Vagina (tissue), 2 donors: Measurements from ENCODE around the gene KRT86. TPM values are rescaled to one million over a fixed set of nuclear protein-coding genes. Genes with fewer than 3 reads are reported as not detected.
"Not testable (repeated sequence)": the region's sequence is repeated elsewhere in the genome, so short reads cannot be mapped to it uniquely, and the experiment has no call there.

Experiments
- DNase-seq, 2 donors: peaks; one replicate each; pipeline ENCODE4 v3.0.0-alpha.2; 2017; ENCODE audit errors: extremely low spot score in 2 of 2
- H3K27ac ChIP-seq: fragments of 200-600 bp; sonication (generic); one replicate; pipeline ENCODE4 v1.5.1; 2019
- H3K27me3 ChIP-seq: fragments of 200-600 bp; sonication (generic); one replicate; pipeline ENCODE4 v1.5.1; 2019
- H3K36me3 ChIP-seq, 2 donors: fragments of 200-600 bp; sonication (generic); one replicate each; pipeline ENCODE4 v1.5.1; 2017 to 2019
- H3K4me1 ChIP-seq: fragments of 200-600 bp; sonication (generic); one replicate; pipeline ENCODE4 v1.5.1; 2019
- H3K4me3 ChIP-seq, 2 donors: fragments of 200-600 bp; sonication (generic); 1 replicate in 1 of 2; 2 replicates in 1 of 2; pipeline ENCODE4 v1.5.1; 2016 to 2019
- H3K9me3 ChIP-seq: fragments of 200-600 bp; sonication (generic); one replicate; pipeline ENCODE4 v1.5.1; 2019
- POLR2A ChIP-seq, 2 donors: fragments of 450-650 bp; IDR thresholded peaks; one replicate each; pipeline ENCODE4 v1.6.1; 2017; ENCODE audit warnings: antibody characterized with exemption in 2 of 2, mild to moderate bottlenecking in 2 of 2, moderate library complexity in 2 of 2
- POLR2AphosphoS5 ChIP-seq, 2 donors: sonication (generic); formaldehyde crosslinking; IDR thresholded peaks; one replicate each; pipeline ENCODE4 v1.9.0; 2017; ENCODE audit warnings: antibody characterized with exemption in 2 of 2, mild to moderate bottlenecking in 2 of 2, low read depth in 1 of 2; ENCODE audit not compliant: insufficient read depth in 1 of 2
- intact Hi-C: fragments of 100-400 bp; cut with DNase I; formaldehyde crosslinking; loops from one replicate; pipeline ENCODE4 v1.15.1; 2023
- total RNA-seq: library from RNA; depleted of rRNA; stranded (reverse); fragments of >200 nt; gene quantifications from one replicate; pipeline ENCODE4 v1.2.3, GENCODE V29; 2016
- TF ChIP-seq, protein P1 (sequence below), 3 experiments: fragments of 450-650 bp in 2 of 3; fragments of 200-600 bp in 1 of 3; sonication (generic) in 1 of 3; IDR thresholded peaks; one replicate each; pipeline ENCODE4 v1.5.1; 2017 to 2019; ENCODE audit warnings: antibody characterized with exemption in 3 of 3, mild to moderate bottlenecking in 2 of 3, moderate library complexity in 2 of 3

Gene KRT86
- total RNA-seq, 1 donor from 2014 or later: not detected

DNA sequence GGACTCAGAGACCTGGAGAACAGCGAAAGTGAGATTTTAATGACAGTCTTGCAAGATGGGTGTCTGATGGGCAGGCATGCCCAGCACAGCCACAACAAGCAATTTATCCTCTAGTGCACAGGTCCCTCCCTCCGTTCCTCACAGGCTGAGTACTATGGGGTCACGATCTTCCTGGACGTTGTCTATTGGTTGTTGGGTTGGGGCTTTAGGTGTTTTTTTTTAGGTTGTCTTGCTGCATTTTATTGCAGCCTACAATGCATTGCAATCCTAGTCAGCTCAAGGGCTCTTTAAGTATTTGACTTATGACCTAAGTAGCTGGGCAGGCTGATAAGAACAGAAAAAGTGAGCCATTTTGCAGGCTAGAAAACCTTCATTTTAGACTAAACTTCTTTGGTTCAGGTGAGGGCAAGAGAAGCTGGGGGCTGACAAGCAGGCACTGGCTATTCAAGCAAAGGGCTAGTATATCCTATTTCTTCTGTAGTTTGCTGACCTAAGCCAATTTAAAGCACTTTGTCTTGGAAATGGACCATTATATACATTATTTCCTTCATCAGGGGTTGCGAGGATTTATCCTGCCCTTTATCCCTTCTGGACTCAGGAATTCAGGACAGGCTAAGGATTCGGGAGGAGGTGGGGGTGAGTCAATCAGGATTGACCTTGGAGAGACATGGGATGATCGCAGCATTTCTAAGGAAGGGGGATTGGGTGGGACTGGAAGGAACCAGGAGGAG lies 35.4 kb upstream of the KRT86 start:
- intact Hi-C loops: no loop called here
- H3K9me3 ChIP-seq: no peaks in the 10 kb centered on the region
- peaks cover 12% of the 10 kb centered on the region for H3K4me1 ChIP-seq
- H3K36me3 ChIP-seq: no peaks in the 10 kb centered on the region
- no peak overlapping the region for H3K4me3 ChIP-seq
- H3K27ac ChIP-seq: no peak overlapping the region
- no peak for DNase-seq
- no peaks in the 10 kb centered on the region for H3K27me3 ChIP-seq
- TF ChIP-seq POLR2A (IDR thresholded peaks at IDR 0.05) (no peak), POLR2AphosphoS5 (IDR thresholded peaks at IDR 0.05; ENCODE audit: insufficient read depth in 1 of 2, low read depth in 1 of 2) (no peak)
- TF ChIP-seq, protein P1, sequence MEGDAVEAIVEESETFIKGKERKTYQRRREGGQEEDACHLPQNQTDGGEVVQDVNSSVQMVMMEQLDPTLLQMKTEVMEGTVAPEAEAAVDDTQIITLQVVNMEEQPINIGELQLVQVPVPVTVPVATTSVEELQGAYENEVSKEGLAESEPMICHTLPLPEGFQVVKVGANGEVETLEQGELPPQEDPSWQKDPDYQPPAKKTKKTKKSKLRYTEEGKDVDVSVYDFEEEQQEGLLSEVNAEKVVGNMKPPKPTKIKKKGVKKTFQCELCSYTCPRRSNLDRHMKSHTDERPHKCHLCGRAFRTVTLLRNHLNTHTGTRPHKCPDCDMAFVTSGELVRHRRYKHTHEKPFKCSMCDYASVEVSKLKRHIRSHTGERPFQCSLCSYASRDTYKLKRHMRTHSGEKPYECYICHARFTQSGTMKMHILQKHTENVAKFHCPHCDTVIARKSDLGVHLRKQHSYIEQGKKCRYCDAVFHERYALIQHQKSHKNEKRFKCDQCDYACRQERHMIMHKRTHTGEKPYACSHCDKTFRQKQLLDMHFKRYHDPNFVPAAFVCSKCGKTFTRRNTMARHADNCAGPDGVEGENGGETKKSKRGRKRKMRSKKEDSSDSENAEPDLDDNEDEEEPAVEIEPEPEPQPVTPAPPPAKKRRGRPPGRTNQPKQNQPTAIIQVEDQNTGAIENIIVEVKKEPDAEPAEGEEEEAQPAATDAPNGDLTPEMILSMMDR (IDR thresholded peaks at IDR 0.05): no peak

DNA sequence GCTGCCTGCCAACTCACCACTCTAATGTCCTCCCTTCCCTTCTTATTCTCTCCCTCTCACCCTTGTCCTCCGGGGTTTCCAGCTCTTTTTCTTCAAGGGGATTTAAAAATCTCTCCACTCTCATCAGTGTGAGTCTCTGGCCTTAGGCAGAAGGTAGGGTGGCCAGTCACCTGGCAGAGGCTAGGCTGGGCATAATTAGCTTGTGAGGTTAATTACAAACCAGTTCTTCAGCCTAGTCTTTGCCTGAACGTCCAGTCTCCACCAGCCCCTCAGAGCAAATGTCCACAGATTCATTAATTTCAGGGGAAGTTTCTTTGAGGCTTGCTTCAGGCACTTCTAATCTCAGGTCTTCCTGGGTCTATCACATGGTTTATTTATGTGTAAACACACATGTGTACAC lies 34.7 kb upstream of the KRT86 start:
- H3K36me3 ChIP-seq: no peaks in the 10 kb centered on the region
- peaks cover 19% of the 10 kb centered on the region for H3K4me1 ChIP-seq
- no peaks in the 10 kb centered on the region for H3K9me3 ChIP-seq
- no peak overlapping the region for H3K4me3 ChIP-seq
- intact Hi-C loops: no loop called here
- H3K27me3 ChIP-seq: no peaks in the 10 kb centered on the region
- TF ChIP-seq, protein P1 (IDR thresholded peaks at IDR 0.05): no peak
- TF ChIP-seq POLR2AphosphoS5 (IDR thresholded peaks at IDR 0.05; ENCODE audit: insufficient read depth in 1 of 2, low read depth in 1 of 2) (no peak), POLR2A (IDR thresholded peaks at IDR 0.05) (no peak)
- DNase-seq: no peak
- H3K27ac ChIP-seq: no peak overlapping the region

DNA sequence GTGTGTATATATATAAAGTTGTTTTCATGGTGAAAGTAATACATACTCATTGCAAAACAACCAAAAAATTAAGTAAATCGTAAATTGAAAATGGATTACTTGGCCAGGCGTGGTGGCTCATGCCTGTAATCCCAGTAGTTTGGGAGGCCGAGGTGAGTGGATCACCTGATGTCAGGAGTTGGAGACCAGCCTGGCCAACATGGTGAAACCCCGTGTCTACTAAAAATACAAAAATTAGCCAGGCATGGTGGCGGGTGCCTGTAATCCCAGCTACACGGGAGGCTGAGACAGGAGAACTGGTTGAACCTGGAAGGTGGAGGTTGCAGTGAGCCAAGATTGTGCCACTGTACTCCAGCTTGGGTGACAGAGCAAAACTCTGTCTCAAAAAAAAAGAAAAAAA lies 34.2 kb upstream of the KRT86 start:
- H3K27ac ChIP-seq, H3K36me3 ChIP-seq, DNase-seq, H3K27me3 ChIP-seq, H3K4me3 ChIP-seq, intact Hi-C loops, H3K9me3 ChIP-seq: not testable (repeated sequence)
- H3K4me1 ChIP-seq: peaks cover 24% of the 10 kb centered on the region

DNA sequence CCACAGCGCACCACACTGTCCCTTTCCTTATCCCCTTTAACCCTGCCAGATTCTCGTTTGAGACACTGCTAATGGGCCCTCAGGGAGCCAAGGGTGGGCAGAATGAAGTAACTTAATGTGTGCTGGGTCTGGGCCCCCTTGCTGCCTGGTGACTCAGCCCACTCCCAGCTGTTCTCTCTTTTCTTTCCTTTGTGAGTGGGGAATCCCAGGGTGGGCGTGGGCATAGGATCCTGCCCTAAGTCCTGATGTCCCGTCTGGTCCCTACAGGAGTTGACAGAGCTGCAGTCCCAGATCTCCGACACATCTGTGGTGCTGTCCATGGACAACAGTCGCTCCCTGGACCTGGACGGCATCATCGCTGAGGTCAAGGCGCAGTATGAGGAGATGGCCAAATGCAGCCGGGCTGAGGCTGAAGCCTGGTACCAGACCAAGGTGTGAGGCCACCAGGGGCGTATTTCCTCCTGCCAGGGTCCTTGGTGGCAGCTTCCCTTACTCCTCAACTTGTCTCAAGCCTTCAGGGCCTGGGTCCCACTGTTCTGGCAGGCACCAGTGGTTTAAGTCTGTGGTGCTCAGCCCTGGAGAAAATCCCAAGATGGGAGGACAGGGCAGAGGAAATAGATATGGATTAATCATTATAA lies 33.1 kb upstream of the KRT86 start:
- intact Hi-C loops: no loop called here
- no peak overlapping the region for H3K4me3 ChIP-seq
- no peak for TF ChIP-seq POLR2A (IDR thresholded peaks at IDR 0.05)
- no peaks in the 10 kb centered on the region for H3K27me3 ChIP-seq
- no peaks in the 10 kb centered on the region for H3K36me3 ChIP-seq
- no peak overlapping the region for H3K27ac ChIP-seq
- DNase-seq: no peak
- no peaks in the 10 kb centered on the region for H3K9me3 ChIP-seq
- peaks cover 24% of the 10 kb centered on the region for H3K4me1 ChIP-seq

DNA sequence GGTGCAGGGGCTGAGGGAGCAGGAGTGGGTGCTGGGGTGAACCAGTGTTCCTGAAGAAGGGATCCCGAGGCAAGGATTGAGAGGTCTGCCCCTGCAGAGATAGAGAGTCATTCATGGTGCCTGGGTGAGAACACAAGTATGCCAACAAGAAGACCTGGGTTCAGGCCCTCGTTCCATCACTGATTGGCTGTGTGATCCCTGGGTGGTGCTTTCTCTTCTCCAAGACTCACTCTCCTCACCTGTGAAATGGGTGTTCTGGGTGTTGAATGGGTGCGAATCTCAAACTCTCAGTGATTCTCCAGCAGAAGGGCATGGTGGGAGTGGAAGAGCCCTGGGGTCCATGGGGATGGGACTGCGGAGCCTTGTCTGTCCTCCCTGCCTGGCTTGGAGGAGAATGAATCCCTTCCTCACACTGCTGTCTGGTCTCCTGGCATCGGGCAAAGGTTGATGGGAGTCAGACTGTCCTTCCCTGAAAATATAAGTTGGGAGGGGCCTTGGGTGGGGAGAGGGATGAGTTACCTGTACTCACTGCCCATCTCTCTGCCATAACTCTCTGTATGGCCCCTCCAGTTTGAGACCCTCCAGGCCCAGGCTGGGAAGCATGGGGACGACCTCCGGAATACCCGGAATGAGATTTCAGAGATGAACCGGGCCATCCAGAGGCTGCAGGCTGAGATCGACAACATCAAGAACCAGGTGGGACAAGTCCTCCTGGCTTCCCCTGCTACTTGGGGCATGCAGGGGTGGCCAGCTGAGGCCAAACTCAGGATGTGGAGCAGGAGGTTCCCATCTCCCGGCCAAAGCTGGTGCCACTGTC lies 31.8 kb upstream of the KRT86 start:
- intact Hi-C loops: no loop called here
- no peaks in the 10 kb centered on the region for H3K27me3 ChIP-seq
- no peak overlapping the region for H3K27ac ChIP-seq
- no peaks in the 10 kb centered on the region for H3K9me3 ChIP-seq
- H3K4me3 ChIP-seq: no peak overlapping the region
- H3K4me1 ChIP-seq: peaks cover 24% of the 10 kb centered on the region
- TF ChIP-seq POLR2A (IDR thresholded peaks at IDR 0.05): no peak
- TF ChIP-seq, protein P1 (IDR thresholded peaks at IDR 0.05): no peak
- TF ChIP-seq POLR2AphosphoS5 (IDR thresholded peaks at IDR 0.05; ENCODE audit: insufficient read depth in 1 of 2, low read depth in 1 of 2): no peak
- H3K36me3 ChIP-seq: no peaks in the 10 kb centered on the region
- no peak for DNase-seq
